ENCODE measurements around the gene GABARAPL2. TPM values are rescaled to one million over a fixed set of nuclear protein-coding genes. Genes with fewer than 3 reads are reported as not detected.

Gene GABARAPL2
- polyA plus RNA-seq, 1 donor: 136 TPM

GRCh38 chr16:75614066-75614897, 48.1 kb downstream of the GABARAPL2 start:
- Histone ChIP-seq H3K4me3 (ENCODE audit: low read length) (no peak overlapping the region), H3K27me3 (ENCODE audit: control insufficient read depth, insufficient read depth, low read length) (no peaks in the 10 kb centered on the region), H3K36me3 (ENCODE audit: control insufficient read depth, insufficient read depth, low read length) (peaks cover 69% of the 10 kb centered on the region), H3K9me3 (ENCODE audit: control insufficient read depth, low read depth, low read length) (no peaks in the 10 kb centered on the region), H3K4me1 (ENCODE audit: control insufficient read depth, insufficient read depth, low read length) (no peaks in the 10 kb centered on the region), H3K27ac (ENCODE audit: low read length) (no peak overlapping the region)
- no peak for DNase-seq
- no CpG with 5 or more reads among the region's 4 CpGs for WGBS (ENCODE audit: insufficient coverage, low lambda C conversion rate)

GRCh38 chr16:75615619-75616018, 49.4 kb downstream of the GABARAPL2 start:
- Histone ChIP-seq H3K27ac (ENCODE audit: low read length) (no peak overlapping the region), H3K4me1 (ENCODE audit: control insufficient read depth, insufficient read depth, low read length) (no peaks in the 10 kb centered on the region), H3K4me3 (ENCODE audit: low read length) (no peak overlapping the region), H3K27me3 (ENCODE audit: control insufficient read depth, insufficient read depth, low read length) (no peaks in the 10 kb centered on the region), H3K9me3 (ENCODE audit: control insufficient read depth, low read depth, low read length) (no peaks in the 10 kb centered on the region), H3K36me3 (ENCODE audit: control insufficient read depth, insufficient read depth, low read length) (peaks cover 76% of the 10 kb centered on the region)
- no CpG with 5 or more reads among the region's 2 CpGs for WGBS (ENCODE audit: insufficient coverage, low lambda C conversion rate)
- DNase-seq: no peak

DNA sequence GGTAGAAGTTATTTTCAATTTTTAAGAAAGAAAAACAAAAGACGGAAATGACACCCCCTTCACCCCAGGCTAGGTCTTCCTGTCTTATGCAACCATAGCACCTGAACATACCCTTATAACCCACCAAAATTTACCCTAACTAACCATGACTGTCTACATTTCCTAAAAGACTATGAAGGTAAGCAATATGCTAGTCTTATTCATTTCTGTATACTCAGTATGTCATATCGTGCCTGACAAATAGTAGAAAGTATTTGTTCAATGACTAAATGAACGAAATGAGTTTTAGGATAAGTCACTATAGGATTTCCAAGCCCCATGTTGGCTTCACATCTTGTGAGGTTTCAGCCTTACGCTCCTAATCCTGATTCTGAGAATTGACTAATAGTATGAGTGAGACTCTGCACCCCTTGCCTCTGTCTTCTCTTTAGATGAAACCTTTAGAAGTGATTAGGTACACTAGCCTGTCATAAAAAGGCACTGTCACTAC, 50.4 kb downstream of the GABARAPL2 start:
- no CpG with 5 or more reads among the region's 4 CpGs for WGBS (ENCODE audit: insufficient coverage, low lambda C conversion rate)
- DNase-seq: no peak
- H3K36me3 ChIP-seq (ENCODE audit: control insufficient read depth, insufficient read depth, low read length): peaks cover 69% of the 10 kb centered on the region
- no peaks in the 10 kb centered on the region for H3K27me3 ChIP-seq (ENCODE audit: control insufficient read depth, insufficient read depth, low read length)
- no peak overlapping the region for H3K27ac ChIP-seq (ENCODE audit: low read length)
- H3K4me3 ChIP-seq (ENCODE audit: low read length): no peak overlapping the region
- no peaks in the 10 kb centered on the region for H3K9me3 ChIP-seq (ENCODE audit: control insufficient read depth, low read depth, low read length)
- H3K4me1 ChIP-seq (ENCODE audit: control insufficient read depth, insufficient read depth, low read length): no peaks in the 10 kb centered on the region

DNA sequence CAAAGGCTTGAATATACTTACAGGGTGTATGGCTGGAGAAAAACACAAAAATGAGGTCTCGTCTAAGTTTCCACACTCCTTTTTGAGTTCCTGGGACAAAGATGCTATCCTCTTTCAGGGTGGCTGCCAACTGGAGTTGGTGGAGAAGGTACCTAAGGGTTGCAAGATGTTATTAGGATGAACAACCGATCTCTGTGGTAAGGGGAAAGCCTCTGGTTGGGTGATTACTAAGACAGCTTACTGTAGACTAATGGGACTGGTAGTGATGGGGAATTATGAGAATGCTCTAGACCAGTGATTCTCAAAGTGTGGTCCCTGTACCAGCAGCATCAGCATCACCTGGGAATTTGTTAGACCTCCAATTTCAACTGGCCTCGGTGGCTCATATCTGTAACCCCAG, 50.9 kb downstream of the GABARAPL2 start:
- no peak overlapping the region for H3K4me3 ChIP-seq (ENCODE audit: low read length)
- peaks cover 64% of the 10 kb centered on the region for H3K36me3 ChIP-seq (ENCODE audit: control insufficient read depth, insufficient read depth, low read length)
- DNase-seq: no peak
- WGBS (ENCODE audit: insufficient coverage, low lambda C conversion rate): no CpG with 5 or more reads among the region's 3 CpGs
- H3K27ac ChIP-seq (ENCODE audit: low read length): no peak overlapping the region
- H3K27me3 ChIP-seq (ENCODE audit: control insufficient read depth, insufficient read depth, low read length): no peaks in the 10 kb centered on the region
- no peaks in the 10 kb centered on the region for H3K4me1 ChIP-seq (ENCODE audit: control insufficient read depth, insufficient read depth, low read length)
- no peaks in the 10 kb centered on the region for H3K9me3 ChIP-seq (ENCODE audit: control insufficient read depth, low read depth, low read length)

DNA sequence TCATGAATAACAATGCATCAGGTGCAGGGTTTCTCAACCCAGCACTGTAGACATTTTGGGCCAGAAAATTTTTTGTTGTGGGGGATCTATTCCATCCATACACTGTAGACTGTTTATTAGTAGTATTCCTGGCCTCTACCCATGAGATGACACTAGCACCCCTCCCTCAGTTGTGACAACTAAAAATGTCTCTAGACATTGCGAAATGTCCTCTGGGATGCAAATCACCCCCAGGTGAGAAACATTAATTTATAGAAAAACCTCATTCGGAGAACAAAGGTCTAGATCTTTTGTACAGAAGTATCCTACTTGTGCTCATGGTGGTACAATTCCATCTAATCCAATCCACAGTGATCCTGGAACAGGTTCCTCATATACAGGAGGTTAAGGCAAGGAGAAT, 52.6 kb downstream of the GABARAPL2 start:
- Histone ChIP-seq H3K36me3 (ENCODE audit: control insufficient read depth, insufficient read depth, low read length) (peaks cover 50% of the 10 kb centered on the region), H3K4me1 (ENCODE audit: control insufficient read depth, insufficient read depth, low read length) (no peaks in the 10 kb centered on the region), H3K27ac (ENCODE audit: low read length) (no peak overlapping the region), H3K4me3 (ENCODE audit: low read length) (no peak overlapping the region), H3K27me3 (ENCODE audit: control insufficient read depth, insufficient read depth, low read length) (no peaks in the 10 kb centered on the region), H3K9me3 (ENCODE audit: control insufficient read depth, low read depth, low read length) (peaks cover 2% of the 10 kb centered on the region)
- no peak for DNase-seq
- no CpG with 5 or more reads among the region's 2 CpGs for WGBS (ENCODE audit: insufficient coverage, low lambda C conversion rate)

DNA sequence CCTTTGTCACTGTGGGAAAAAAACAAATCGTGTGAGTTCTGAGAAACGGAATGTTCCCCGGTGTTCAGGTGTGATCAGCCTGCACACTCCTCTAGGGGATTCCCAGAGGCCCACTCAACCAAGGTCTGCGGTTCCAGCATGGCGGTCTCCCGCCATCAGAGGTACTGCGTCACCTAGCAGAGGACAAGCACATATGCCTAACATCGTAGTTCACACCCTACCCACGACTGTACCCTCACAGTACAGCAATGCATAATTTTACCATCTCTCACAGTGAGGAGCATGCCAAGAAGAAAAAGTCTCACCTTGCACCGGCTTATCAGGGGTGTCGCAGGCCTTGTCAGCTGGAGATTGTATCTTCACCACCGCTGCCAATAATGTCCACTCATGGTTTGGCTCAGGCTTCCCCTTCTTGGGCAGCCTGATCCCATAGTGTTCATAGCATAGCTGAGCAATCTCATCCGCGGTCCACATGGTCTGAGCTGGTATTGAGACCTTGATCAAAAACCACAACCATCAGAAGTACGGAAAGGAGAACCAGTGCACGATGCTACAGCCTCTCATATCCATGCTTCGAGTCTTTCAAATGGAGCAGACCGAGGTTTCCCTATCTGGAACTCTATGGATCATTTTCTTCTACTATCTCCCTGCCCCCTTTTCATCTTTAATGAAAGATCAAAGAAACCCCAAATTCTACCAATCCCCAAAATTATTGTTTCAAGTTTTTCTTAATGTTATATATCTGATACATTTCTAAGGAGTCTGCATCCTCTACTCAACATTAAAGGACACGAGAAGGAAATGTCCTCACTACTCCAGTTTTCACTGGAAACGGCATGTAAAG, 54.4 kb downstream of the GABARAPL2 start:
- Histone ChIP-seq H3K4me1 (ENCODE audit: control insufficient read depth, insufficient read depth, low read length) (no peaks in the 10 kb centered on the region), H3K27me3 (ENCODE audit: control insufficient read depth, insufficient read depth, low read length) (no peaks in the 10 kb centered on the region), H3K4me3 (ENCODE audit: low read length) (no peak overlapping the region), H3K27ac (ENCODE audit: low read length) (no peak overlapping the region), H3K9me3 (ENCODE audit: control insufficient read depth, low read depth, low read length) (peaks cover 2% of the 10 kb centered on the region), H3K36me3 (ENCODE audit: control insufficient read depth, insufficient read depth, low read length) (peaks cover 41% of the 10 kb centered on the region)
- WGBS (ENCODE audit: insufficient coverage, low lambda C conversion rate): no CpG with 5 or more reads among the region's 20 CpGs
- DNase-seq: no peak

- Histone ChIP-seq H3K4me3 (ENCODE audit: low read length) (no peak overlapping the region), H3K36me3 (ENCODE audit: control insufficient read depth, insufficient read depth, low read length) (peaks cover 40% of the 10 kb centered on the region), H3K4me1 (ENCODE audit: control insufficient read depth, insufficient read depth, low read length) (no peaks in the 10 kb centered on the region), H3K9me3 (ENCODE audit: control insufficient read depth, low read depth, low read length) (peaks cover 2% of the 10 kb centered on the region), H3K27ac (ENCODE audit: low read length) (no peak overlapping the region), H3K27me3 (ENCODE audit: control insufficient read depth, insufficient read depth, low read length) (no peaks in the 10 kb centered on the region)
- DNase-seq: peak in 1 of 2 donors; percentile 46
- WGBS (ENCODE audit: insufficient coverage, low lambda C conversion rate): 40% methylated on average over 1 of the region's 2 CpGs
Observed at GRCh38 chr16:75621170-75621477, 54.9 kb downstream of the GABARAPL2 start.

- peak within 1 kb of the TSS; percentile 84 for H3K4me3 ChIP-seq (ENCODE audit: low read length)
- H3K9me3 ChIP-seq (ENCODE audit: control insufficient read depth, low read depth, low read length): peaks cover 2% of the 10 kb centered on the region
- H3K4me1 ChIP-seq (ENCODE audit: control insufficient read depth, insufficient read depth, low read length): no peaks in the 10 kb centered on the region
- DNase-seq: peak; percentile 97 to 99
- 0% methylated on average over 5 of the region's 62 CpGs for WGBS (ENCODE audit: insufficient coverage, low lambda C conversion rate)
- no peaks in the 10 kb centered on the region for H3K27me3 ChIP-seq (ENCODE audit: control insufficient read depth, insufficient read depth, low read length)
- peak within 1 kb of the TSS; percentile 91 for H3K27ac ChIP-seq (ENCODE audit: low read length)
- H3K36me3 ChIP-seq (ENCODE audit: control insufficient read depth, insufficient read depth, low read length): peaks cover 42% of the 10 kb centered on the region
Observed at GRCh38 chr16:75622761-75623605, 56.8 kb downstream of the GABARAPL2 start, which contains the start of gene ADAT1. ADAT1 (minus strand) TSS chr16:75623281; CDS start chr16:75620799, 2,482 bp downstream.

DNA sequence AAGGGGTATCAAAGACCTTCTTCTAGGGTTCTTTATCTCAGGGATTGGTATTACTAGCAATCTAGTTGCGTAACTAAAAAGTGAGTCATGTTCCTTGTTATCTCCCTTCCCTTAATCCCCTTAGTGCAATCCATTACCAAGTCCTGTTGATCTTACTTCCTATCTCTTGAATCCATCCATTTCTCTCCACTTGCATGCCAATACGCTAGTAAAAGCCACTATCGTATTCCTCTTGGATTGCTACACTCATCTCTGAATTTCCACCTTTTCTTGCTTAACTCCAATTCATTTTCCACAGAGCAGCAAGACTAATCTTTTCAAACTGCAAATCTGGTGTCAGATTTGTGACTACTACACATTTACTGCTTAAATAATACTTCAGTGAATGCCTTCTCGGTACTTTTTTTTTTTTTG, 58.7 kb downstream of the GABARAPL2 start:
- H3K27me3 ChIP-seq (ENCODE audit: control insufficient read depth, insufficient read depth, low read length): no peaks in the 10 kb centered on the region
- H3K36me3 ChIP-seq (ENCODE audit: control insufficient read depth, insufficient read depth, low read length): peaks cover 46% of the 10 kb centered on the region
- H3K4me3 ChIP-seq (ENCODE audit: low read length): no peak overlapping the region
- WGBS (ENCODE audit: insufficient coverage, low lambda C conversion rate): 29% methylated on average over 3 of the region's 4 CpGs
- H3K9me3 ChIP-seq (ENCODE audit: control insufficient read depth, low read depth, low read length): peaks cover 2% of the 10 kb centered on the region
- no peak overlapping the region for H3K27ac ChIP-seq (ENCODE audit: low read length)
- H3K4me1 ChIP-seq (ENCODE audit: control insufficient read depth, insufficient read depth, low read length): no peaks in the 10 kb centered on the region
- DNase-seq: peak; percentile 47 to 74

- WGBS (ENCODE audit: insufficient coverage, low lambda C conversion rate): no CpG with 5 or more reads among the region's 4 CpGs
- Histone ChIP-seq H3K27me3 (ENCODE audit: control insufficient read depth, insufficient read depth, low read length) (no peaks in the 10 kb centered on the region), H3K9me3 (ENCODE audit: control insufficient read depth, low read depth, low read length) (peaks cover 2% of the 10 kb centered on the region), H3K27ac (ENCODE audit: low read length) (no peak overlapping the region), H3K4me3 (ENCODE audit: low read length) (no peak overlapping the region), H3K36me3 (ENCODE audit: control insufficient read depth, insufficient read depth, low read length) (peaks cover 57% of the 10 kb centered on the region), H3K4me1 (ENCODE audit: control insufficient read depth, insufficient read depth, low read length) (no peaks in the 10 kb centered on the region)
- DNase-seq: no peak
Observed at GRCh38 chr16:75626806-75627205, 60.6 kb downstream of the GABARAPL2 start.

Measured in large intestine (tissue), 3 donors.